HCT116 (cell line): Measurements from ENCODE around the gene GBE1. TPM values are rescaled to one million over a fixed set of nuclear protein-coding genes. Genes with fewer than 3 reads are reported as not detected.

Source experiments
- ATAC-seq: fragments of 200-7000 bp; cut with Tn5 transposase; 2 replicates; pipeline ENCODE4 v1.9.1; 2020; ENCODE audit warnings: mild to moderate bottlenecking, moderate library complexity
- BruUV-seq: library from RNA; stranded (reverse); fragments of 400-500 nt; replicated peaks from 2 replicates; lab custom pipeline; 2021; lab: Mats Ljungman, UMichigan
- CTCF ChIA-PET: fragments of 300-600 bp; sonication (Branson Sonifier 250); formaldehyde crosslinking; loops from one replicate; lab custom pipeline; 2021; ENCODE audit warnings: antibody characterized with exemption; lab: Charles Lee
- POLR2A ChIA-PET: fragments of 300-600, 350-600 bp; sonication (Branson Sonifier 250); formaldehyde crosslinking; loops from one replicate; lab custom pipeline; 2021; ENCODE audit warnings: antibody characterized with exemption; lab: Charles Lee
- RAD21 ChIA-PET, 2 experiments: fragments of 300-600 bp; sonication (Branson Sonifier 250); formaldehyde crosslinking; loops; one replicate each; lab custom pipeline; 2023; ENCODE audit warnings: low total read pairs in 2 of 2; ENCODE audit not compliant: uncharacterized antibody in 2 of 2, unreplicated experiment in 2 of 2, low non-redundant PET in 1 of 2; lab: Charles Lee
- DNase-seq: peaks from one replicate; pipeline ENCODE4 v3.0.0-alpha.2; 2010; ENCODE audit warnings: low read depth, low spot score
- H2AFZ ChIP-seq: fragments of 200-600 bp; shearing (Covaris generic), sonication (generic); 2 replicates; pipeline ENCODE4 v1.6.1; 2017; ENCODE audit warnings: low read depth, mixed run types, mixed read lengths, antibody characterized with exemption, low read length; ENCODE audit not compliant: poor library complexity, severe bottlenecking
- H3K27ac ChIP-seq: 2 replicates; pipeline ENCODE4 v1.5.1; 2012; ENCODE audit warnings: low read depth, low read length
- H3K27me3 ChIP-seq: fragments of 200-600 bp; sonication (generic); 2 replicates; pipeline ENCODE4 v1.6.1; 2016; ENCODE audit warnings: mixed run types, low read length, mixed read lengths; ENCODE audit not compliant: insufficient read depth
- H3K36me3 ChIP-seq, 2 experiments: fragments of 200-500 bp in 1 of 2; fragments of 200-600 bp in 1 of 2; sonication (Bioruptor generic) in 1 of 2; sonication (generic) in 1 of 2; 2 replicates each; pipeline versions ENCODE4 v1.5.1 to v1.6.1; 2014 to 2016; ENCODE audit warnings: low read length in 2 of 2, inconsistent platforms in 1 of 2, mixed read lengths in 1 of 2, mixed run types in 1 of 2; ENCODE audit not compliant: insufficient read depth in 2 of 2, control insufficient read depth in 1 of 2
- H3K4me1 ChIP-seq, 2 experiments: fragments of 200-600 bp in 1 of 2; sonication (generic) in 1 of 2; 2 replicates each; pipeline versions ENCODE4 v1.5.1 to v1.6.1; 2012 to 2017; ENCODE audit warnings: low read length in 2 of 2, inconsistent platforms in 1 of 2, mild to moderate bottlenecking in 1 of 2, mixed read lengths in 1 of 2, mixed run types in 1 of 2, moderate library complexity in 1 of 2; ENCODE audit not compliant: insufficient read depth in 2 of 2, control insufficient read depth in 1 of 2
- H3K4me2 ChIP-seq: fragments of 200-600 bp; sonication (generic); 2 replicates; pipeline ENCODE4 v1.6.1; 2017; ENCODE audit warnings: mixed run types, low read length, mixed read lengths
- H3K4me3 ChIP-seq, 2 experiments: fragments of 200-600 bp in 1 of 2; sonication (generic) in 1 of 2; replicated peaks in 1 of 2; 2 replicates each; pipeline ENCODE4 v1.5.1; 2011 to 2016; ENCODE audit warnings: low read length in 2 of 2, control low read depth in 1 of 2, low read depth in 1 of 2, mild to moderate bottlenecking in 1 of 2, mixed read lengths in 1 of 2, mixed run types in 1 of 2
- H3K79me2 ChIP-seq: fragments of 200-600 bp; sonication (generic); 2 replicates; pipeline ENCODE4 v1.6.1; 2017; ENCODE audit warnings: mild to moderate bottlenecking, mixed run types, low read length, moderate library complexity, mixed read lengths; ENCODE audit not compliant: insufficient read depth
- H3K9ac ChIP-seq: fragments of 200-600 bp; sonication (generic); 2 replicates; pipeline ENCODE4 v1.6.1; 2016; ENCODE audit warnings: low read length, mixed read lengths
- H3K9me2 ChIP-seq: fragments of 200-600 bp; sonication (generic), shearing (Covaris generic); 2 replicates; pipeline ENCODE4 v1.6.1; 2017; ENCODE audit warnings: mixed run types, mild to moderate bottlenecking, moderate library complexity; ENCODE audit not compliant: insufficient read depth
- H3K9me3 ChIP-seq, 2 experiments: fragments of 200-500 bp in 1 of 2; fragments of 200-600 bp in 1 of 2; sonication (Bioruptor generic) in 1 of 2; sonication (generic) in 1 of 2; 2 replicates each; pipeline ENCODE4 v1.6.1; 2014 to 2017; ENCODE audit warnings: low read length in 2 of 2, mixed read lengths in 2 of 2, inconsistent platforms in 1 of 2, low read depth in 1 of 2, mild to moderate bottlenecking in 1 of 2, mixed run types in 1 of 2, moderate library complexity in 1 of 2; ENCODE audit not compliant: control insufficient read depth in 1 of 2, insufficient read depth in 1 of 2
- H4K20me1 ChIP-seq: fragments of 200-600 bp; sonication (generic), shearing (Covaris generic); 2 replicates; pipeline ENCODE4 v1.6.1; 2017; ENCODE audit warnings: mixed run types, mild to moderate bottlenecking, moderate library complexity; ENCODE audit not compliant: insufficient read depth
- EGR1 ChIP-seq: IDR thresholded peaks from 2 replicates; pipeline ENCODE4 v1.6.1; 2012; ENCODE audit warnings: low read depth
- EZH2 ChIP-seq: fragments of 200-600 bp; sonication (generic); IDR thresholded peaks from 2 replicates; pipeline ENCODE4 v1.6.1; 2017; ENCODE audit warnings: antibody characterized with exemption, mixed run types
- EZH2phosphoT487 ChIP-seq: fragments of 200-600 bp; IDR thresholded peaks from 2 replicates; pipeline ENCODE4 v1.6.1; 2018; ENCODE audit warnings: antibody characterized with exemption, borderline replicate concordance
- FOSL1 ChIP-seq: IDR thresholded peaks from 2 replicates; pipeline ENCODE4 v1.6.1; 2012; ENCODE audit warnings: low read depth
- JUND ChIP-seq: IDR thresholded peaks from 2 replicates; pipeline ENCODE4 v1.6.1; 2012
- POLR2A ChIP-seq: IDR thresholded peaks from 2 replicates; pipeline ENCODE4 v1.7.0; 2011; ENCODE audit warnings: borderline replicate concordance; ENCODE audit not compliant: insufficient read depth, insufficient read length; ENCODE audit errors: extremely low read depth
- POLR2AphosphoS5 ChIP-seq: IDR thresholded peaks from 2 replicates; pipeline ENCODE4 v1.6.1; 2011; ENCODE audit warnings: mild to moderate bottlenecking, low read depth, low read length, moderate library complexity
- SIN3A ChIP-seq: IDR thresholded peaks from 2 replicates; pipeline ENCODE4 v1.6.1; 2012; ENCODE audit warnings: low read depth
- TCF7L2 ChIP-seq: IDR thresholded peaks from 2 replicates; pipeline ENCODE4 v1.7.0; 2011; ENCODE audit warnings: borderline replicate concordance, inconsistent platforms; ENCODE audit not compliant: insufficient read depth, insufficient read length; ENCODE audit errors: extremely low read depth
- ZNF274 ChIP-seq: fragments of 200-500 bp; sonication (Bioruptor generic); IDR thresholded peaks from 2 replicates; pipeline ENCODE4 v1.6.1; 2014; ENCODE audit warnings: mild to moderate bottlenecking, low read depth, low read length, inconsistent platforms
- intact Hi-C: fragments of 100-400 bp; cut with micrococcal nuclease; formaldehyde crosslinking; loops from 2 replicates; pipeline ENCODE4 v1.10.0; 2022
- total RNA-seq: library from RNA; stranded (reverse); gene quantifications from one replicate; pipeline ENCODE4 v1.2.1, GENCODE V29; 2021; ENCODE audit not compliant: unreplicated experiment
- TF ChIP-seq, protein P1 (sequence below): IDR thresholded peaks from 2 replicates; pipeline ENCODE4 v1.6.1; 2011; ENCODE audit warnings: mild to moderate bottlenecking, low read length, moderate library complexity; ENCODE audit not compliant: insufficient replicate concordance; ENCODE audit errors: extremely low read depth
- TF ChIP-seq, protein P2 (sequence below): IDR thresholded peaks from 2 replicates; pipeline ENCODE4 v1.6.1; 2012; ENCODE audit warnings: low read depth
- TF ChIP-seq, protein P3 (sequence below): IDR thresholded peaks from 2 replicates; pipeline ENCODE4 v1.6.1; 2012

Gene GBE1
- total RNA-seq, 1 experiment from 2014 or later = 27.7 TPM

DNA sequence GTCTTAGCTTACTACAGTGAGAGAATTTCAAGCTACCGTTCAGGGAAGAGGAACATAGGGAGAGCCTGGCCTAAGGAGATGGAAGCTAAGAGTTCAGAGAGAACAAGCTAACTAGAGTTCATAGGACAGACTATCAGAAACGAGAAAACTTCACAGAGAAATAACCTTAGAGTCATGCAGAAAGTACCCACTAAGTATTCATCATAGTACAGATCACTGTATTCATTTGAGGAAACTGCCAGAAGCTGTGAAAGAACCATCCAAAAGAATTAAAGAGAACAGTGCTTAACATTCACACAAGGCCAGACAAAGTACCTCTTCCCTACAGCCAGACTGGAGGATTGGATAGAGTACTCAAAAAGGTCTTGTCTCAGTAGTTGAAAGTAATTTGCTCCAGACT is 15.2 kb upstream of the GBE1 start:
- H3K27me3 ChIP-seq = no peaks in the 10 kb centered on the region
- ChIA-PET RAD21 (no interaction called here), POLR2A (no interaction called here)
- no peaks in the 10 kb centered on the region for H4K20me1 ChIP-seq
- H3K4me2 ChIP-seq = no peak overlapping the region
- H3K27ac ChIP-seq = no peak overlapping the region
- intact Hi-C loops = no loop called here
- H2AFZ ChIP-seq = no peak overlapping the region
- TF ChIP-seq EGR1 = no peak
- TF ChIP-seq EZH2phosphoT487 = no peak
- TF ChIP-seq, protein P1, sequence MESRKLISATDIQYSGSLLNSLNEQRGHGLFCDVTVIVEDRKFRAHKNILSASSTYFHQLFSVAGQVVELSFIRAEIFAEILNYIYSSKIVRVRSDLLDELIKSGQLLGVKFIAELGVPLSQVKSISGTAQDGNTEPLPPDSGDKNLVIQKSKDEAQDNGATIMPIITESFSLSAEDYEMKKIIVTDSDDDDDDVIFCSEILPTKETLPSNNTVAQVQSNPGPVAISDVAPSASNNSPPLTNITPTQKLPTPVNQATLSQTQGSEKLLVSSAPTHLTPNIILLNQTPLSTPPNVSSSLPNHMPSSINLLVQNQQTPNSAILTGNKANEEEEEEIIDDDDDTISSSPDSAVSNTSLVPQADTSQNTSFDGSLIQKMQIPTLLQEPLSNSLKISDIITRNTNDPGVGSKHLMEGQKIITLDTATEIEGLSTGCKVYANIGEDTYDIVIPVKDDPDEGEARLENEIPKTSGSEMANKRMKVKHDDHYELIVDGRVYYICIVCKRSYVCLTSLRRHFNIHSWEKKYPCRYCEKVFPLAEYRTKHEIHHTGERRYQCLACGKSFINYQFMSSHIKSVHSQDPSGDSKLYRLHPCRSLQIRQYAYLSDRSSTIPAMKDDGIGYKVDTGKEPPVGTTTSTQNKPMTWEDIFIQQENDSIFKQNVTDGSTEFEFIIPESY = no peak
- TF ChIP-seq EZH2 = no peak
- TF ChIP-seq FOSL1 = no peak
- TF ChIP-seq TCF7L2 = no peak
- no peak for TF ChIP-seq JUND
- TF ChIP-seq, protein P2, sequence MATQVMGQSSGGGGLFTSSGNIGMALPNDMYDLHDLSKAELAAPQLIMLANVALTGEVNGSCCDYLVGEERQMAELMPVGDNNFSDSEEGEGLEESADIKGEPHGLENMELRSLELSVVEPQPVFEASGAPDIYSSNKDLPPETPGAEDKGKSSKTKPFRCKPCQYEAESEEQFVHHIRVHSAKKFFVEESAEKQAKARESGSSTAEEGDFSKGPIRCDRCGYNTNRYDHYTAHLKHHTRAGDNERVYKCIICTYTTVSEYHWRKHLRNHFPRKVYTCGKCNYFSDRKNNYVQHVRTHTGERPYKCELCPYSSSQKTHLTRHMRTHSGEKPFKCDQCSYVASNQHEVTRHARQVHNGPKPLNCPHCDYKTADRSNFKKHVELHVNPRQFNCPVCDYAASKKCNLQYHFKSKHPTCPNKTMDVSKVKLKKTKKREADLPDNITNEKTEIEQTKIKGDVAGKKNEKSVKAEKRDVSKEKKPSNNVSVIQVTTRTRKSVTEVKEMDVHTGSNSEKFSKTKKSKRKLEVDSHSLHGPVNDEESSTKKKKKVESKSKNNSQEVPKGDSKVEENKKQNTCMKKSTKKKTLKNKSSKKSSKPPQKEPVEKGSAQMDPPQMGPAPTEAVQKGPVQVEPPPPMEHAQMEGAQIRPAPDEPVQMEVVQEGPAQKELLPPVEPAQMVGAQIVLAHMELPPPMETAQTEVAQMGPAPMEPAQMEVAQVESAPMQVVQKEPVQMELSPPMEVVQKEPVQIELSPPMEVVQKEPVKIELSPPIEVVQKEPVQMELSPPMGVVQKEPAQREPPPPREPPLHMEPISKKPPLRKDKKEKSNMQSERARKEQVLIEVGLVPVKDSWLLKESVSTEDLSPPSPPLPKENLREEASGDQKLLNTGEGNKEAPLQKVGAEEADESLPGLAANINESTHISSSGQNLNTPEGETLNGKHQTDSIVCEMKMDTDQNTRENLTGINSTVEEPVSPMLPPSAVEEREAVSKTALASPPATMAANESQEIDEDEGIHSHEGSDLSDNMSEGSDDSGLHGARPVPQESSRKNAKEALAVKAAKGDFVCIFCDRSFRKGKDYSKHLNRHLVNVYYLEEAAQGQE = no peak
- TF ChIP-seq ZNF274 = no peak
- no peak for TF ChIP-seq SIN3A
- TF ChIP-seq POLR2A = no peak
- no peak for TF ChIP-seq POLR2AphosphoS5
- TF ChIP-seq, protein P3, sequence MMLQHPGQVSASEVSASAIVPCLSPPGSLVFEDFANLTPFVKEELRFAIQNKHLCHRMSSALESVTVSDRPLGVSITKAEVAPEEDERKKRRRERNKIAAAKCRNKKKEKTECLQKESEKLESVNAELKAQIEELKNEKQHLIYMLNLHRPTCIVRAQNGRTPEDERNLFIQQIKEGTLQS = no peak
- TF ChIP-seq, all 23 proteins: peak for 0
- no peaks in the 10 kb centered on the region for H3K9me3 ChIP-seq
- no peak overlapping the region for H3K4me3 ChIP-seq
- no peaks in the 10 kb centered on the region for H3K36me3 ChIP-seq
- H3K4me1 ChIP-seq = no peaks in the 10 kb centered on the region
- H3K79me2 ChIP-seq = no peaks in the 10 kb centered on the region
- no peak for ATAC-seq
- no peak for DNase-seq
- no peak overlapping the region for H3K9ac ChIP-seq
- CTCF ChIA-PET = no interaction called here
- no peaks in the 10 kb centered on the region for H3K9me2 ChIP-seq
- BruUV-seq = no TSS peak
